HepG2 (cell line): ENCODE results near the gene CELF4. TPM values are rescaled to one million over a fixed set of nuclear protein-coding genes. Genes with fewer than 3 reads are reported as not detected.

Experiments
- ATAC-seq: fragments of 200-7000 bp; cut with Tn5 transposase; 3 replicates; pipeline ENCODE4 v1.9.1; 2020; ENCODE audit warnings: mild to moderate bottlenecking, moderate library complexity
- BruUV-seq: library from RNA; stranded (reverse); fragments of 400-500 nt; replicated peaks from 2 replicates; lab custom pipeline; 2021; lab: Mats Ljungman, UMichigan
- CTCF ChIA-PET: fragments of 300-600 bp; formaldehyde crosslinking; extraction: SDS; loops from one replicate; lab custom pipeline; 2021; ENCODE audit warnings: low total read pairs, inconsistent platforms, low intra/inter-chr PET ratio; lab: Yijun Ruan, JAX
- POLR2A ChIA-PET: fragments of 350-600 bp; sonication (Branson Sonifier 250); formaldehyde crosslinking; loops from one replicate; lab custom pipeline; 2020; ENCODE audit warnings: antibody characterized with exemption, inconsistent platforms; lab: Yijun Ruan, JAX
- DNase-seq: peaks from one replicate; pipeline ENCODE4 v3.0.0-alpha.2; 2015; ENCODE audit warnings: low spot score
- FAIRE-seq: peaks from 3 replicates; lab custom pipeline; 2011; peaks lifted over from hg19 to GRCh38; lab: Jason Lieb, UNC
- H2AFZ ChIP-seq: one replicate; pipeline ENCODE4 v1.6.1; 2011; ENCODE audit warnings: low read length, inconsistent platforms
- H3K27ac ChIP-seq: fragments of 300-600 bp; 3 replicates; pipeline ENCODE4 v1.8.0; 2011; ENCODE audit warnings: mixed run types, mild to moderate bottlenecking, mixed read lengths, low read length, inconsistent platforms; ENCODE audit not compliant: insufficient read depth; ENCODE audit errors: extremely low read length
- H3K27me3 ChIP-seq, 2 experiments: fragments of 200-600 bp in 1 of 2; 2 replicates in 1 of 2; 3 replicates in 1 of 2; pipeline versions ENCODE4 v1.6.0 to v1.8.0; 2011; ENCODE audit warnings: low read length in 2 of 2, mild to moderate bottlenecking in 2 of 2, moderate library complexity in 2 of 2, inconsistent platforms in 1 of 2; ENCODE audit not compliant: insufficient read depth in 2 of 2, control insufficient read depth in 1 of 2
- H3K36me3 ChIP-seq, 2 experiments: fragments of 200-600 bp in 1 of 2; replicated peaks in 1 of 2; 2 replicates in 1 of 2; 3 replicates in 1 of 2; pipeline versions ENCODE4 v1.5.1 to v1.8.0; 2011; ENCODE audit warnings: low read length in 2 of 2, inconsistent platforms in 1 of 2; ENCODE audit not compliant: insufficient read depth in 2 of 2, control insufficient read depth in 1 of 2
- H3K4me1 ChIP-seq: 2 replicates; pipeline ENCODE4 v1.5.1; 2012; ENCODE audit warnings: low read length, inconsistent platforms; ENCODE audit not compliant: insufficient read depth
- H3K4me2 ChIP-seq: 2 replicates; pipeline ENCODE4 v1.6.0; 2011; ENCODE audit warnings: low read depth, low read length, inconsistent platforms
- H3K4me3 ChIP-seq, 3 experiments: fragments of 200-600 bp in 1 of 3; sonication (generic), shearing (Covaris generic) in 1 of 3; replicated peaks in 1 of 3; 2 replicates each; pipeline ENCODE4 v1.5.1; 2011 to 2016; ENCODE audit warnings: low read length in 3 of 3, inconsistent platforms in 2 of 3, low read depth in 2 of 3, mild to moderate bottlenecking in 2 of 3, control low read depth in 1 of 3, mixed read lengths in 1 of 3; ENCODE audit not compliant: insufficient read depth in 1 of 3
- H3K79me2 ChIP-seq: one replicate; pipeline ENCODE4 v1.6.1; 2011; ENCODE audit warnings: low read length, inconsistent platforms; ENCODE audit not compliant: insufficient read depth
- H3K9ac ChIP-seq: 2 replicates; pipeline ENCODE4 v1.6.0; 2011; ENCODE audit warnings: mild to moderate bottlenecking, low read depth, low read length, inconsistent platforms; ENCODE audit not compliant: insufficient read depth
- H3K9me3 ChIP-seq: 2 replicates; pipeline ENCODE4 v1.5.1; 2012; ENCODE audit warnings: mild to moderate bottlenecking, low read length
- H4K20me1 ChIP-seq: 2 replicates; pipeline ENCODE4 v1.6.0; 2011; ENCODE audit warnings: inconsistent platforms, mild to moderate bottlenecking, low read length, moderate library complexity; ENCODE audit not compliant: insufficient read depth
- GABPA ChIP-seq, 2 experiments: IDR thresholded peaks; 2 replicates each; pipeline ENCODE4 v1.6.1; 2011 to 2016; ENCODE audit warnings: low read depth in 2 of 2, low read length in 1 of 2, missing biosample characterization in 1 of 2, missing genetic modification characterization in 1 of 2
- HINFP ChIP-seq: sonication (generic); formaldehyde crosslinking; IDR thresholded peaks from 2 replicates; pipeline ENCODE4 v1.4.0; 2020; ENCODE audit warnings: low read depth, mild to moderate bottlenecking, missing genetic modification reagents
- NR0B2 ChIP-seq: sonication (generic); formaldehyde crosslinking; IDR thresholded peaks from 2 replicates; pipeline ENCODE4 v1.4.0; 2020; ENCODE audit warnings: mild to moderate bottlenecking, missing genetic modification reagents
- RXRB ChIP-seq: IDR thresholded peaks from 2 replicates; pipeline ENCODE4 v1.6.1; 2016; ENCODE audit warnings: borderline replicate concordance, missing genetic modification reagents, missing compliant biosample characterization
- SMYD3 ChIP-seq: sonication (generic); formaldehyde crosslinking; IDR thresholded peaks from 2 replicates; pipeline ENCODE4 v1.8.1; 2023; ENCODE audit warnings: mild to moderate bottlenecking, missing genetic modification reagents
- STAG1 ChIP-seq: sonication (generic); formaldehyde crosslinking; IDR thresholded peaks from 2 replicates; pipeline ENCODE4 v1.4.0; 2020; ENCODE audit warnings: missing genetic modification reagents
- TFDP1 ChIP-seq: IDR thresholded peaks from 2 replicates; pipeline ENCODE4 v1.6.1; 2016; ENCODE audit warnings: missing compliant biosample characterization, missing genetic modification reagents, borderline replicate concordance
- XBP1 ChIP-seq: sonication (generic); formaldehyde crosslinking; IDR thresholded peaks from 2 replicates; pipeline ENCODE4 v1.5.0; 2020; ENCODE audit warnings: missing genetic modification reagents
- ZEB1 ChIP-seq: IDR thresholded peaks from 2 replicates; pipeline ENCODE4 v1.6.1; 2012; ENCODE audit warnings: mild to moderate bottlenecking, low read depth, inconsistent platforms; ENCODE audit not compliant: insufficient replicate concordance
- ZNF275 ChIP-seq: sonication (generic); formaldehyde crosslinking; IDR thresholded peaks from 2 replicates; pipeline ENCODE4 v1.8.0; 2022; ENCODE audit warnings: missing genetic modification reagents, mild to moderate bottlenecking, inconsistent platforms, borderline replicate concordance
- ZNF317 ChIP-seq: sonication (generic); formaldehyde crosslinking; IDR thresholded peaks from 2 replicates; pipeline ENCODE4 v1.5.0; 2020; ENCODE audit warnings: mild to moderate bottlenecking, missing genetic modification reagents
- ZNF34 ChIP-seq: sonication (generic); formaldehyde crosslinking; IDR thresholded peaks from 2 replicates; pipeline ENCODE4 v1.4.0; 2020; ENCODE audit warnings: mild to moderate bottlenecking, missing genetic modification reagents, borderline replicate concordance
- ZNF354B ChIP-seq: sonication (generic); formaldehyde crosslinking; IDR thresholded peaks from 2 replicates; pipeline ENCODE4 v1.8.0; 2022; ENCODE audit warnings: mild to moderate bottlenecking, missing genetic modification reagents
- ZNF451 ChIP-seq: sonication (generic); formaldehyde crosslinking; IDR thresholded peaks from 2 replicates; pipeline ENCODE4 v1.5.0; 2020; ENCODE audit warnings: mild to moderate bottlenecking, missing genetic modification reagents
- ZNF639 ChIP-seq: conservative IDR thresholded peaks from 2 replicates; pipeline ENCODE4 v1.6.1; 2018; ENCODE audit warnings: missing genetic modification reagents
- ZNF703 ChIP-seq: sonication (generic); formaldehyde crosslinking; IDR thresholded peaks from 2 replicates; pipeline ENCODE4 v1.5.1; 2020; ENCODE audit warnings: missing genetic modification reagents, mild to moderate bottlenecking, moderate library complexity, borderline replicate concordance
- ZNF879 ChIP-seq: sonication (generic); formaldehyde crosslinking; IDR thresholded peaks from 2 replicates; pipeline ENCODE4 v1.8.1; 2023; ENCODE audit warnings: missing genetic modification reagents
- ZZZ3 ChIP-seq: sonication (generic); formaldehyde crosslinking; IDR thresholded peaks from 2 replicates; pipeline ENCODE4 v1.4.0; 2020; ENCODE audit warnings: missing genetic modification reagents, mild to moderate bottlenecking, borderline replicate concordance
- WGBS: methylation state at CpG from one replicate; pipeline ENCODE4 v1.1.6; 2017; ENCODE audit warnings: low lambda C conversion rate; 5-methylcytosine and 5-hydroxymethylcytosine counted together
- in situ Hi-C: cut with HindIII; loops from 2 replicates; pipeline ENCODE4 v1.10.0; 2017; ENCODE audit warnings: low pct_unique_long_range_greater_than_20kb; ENCODE audit not compliant: extremely low pct_ligation_motif_present
- intact Hi-C: fragments of 100-400 bp; cut with micrococcal nuclease; formaldehyde crosslinking; loops from one replicate; pipeline ENCODE4 v1.10.0; 2022; ENCODE audit not compliant: unreplicated experiment
- polyA plus RNA-seq, 8 experiments: library from polyadenylated mRNA; depleted of rRNA in 3 of 8; stranded (reverse) in 7 of 8; unstranded in 1 of 8; fragments of >200 nt; fragmentation: Illumina TruSeq in 4 of 8; extraction: Trizol in 4 of 8; gene quantifications; 2 replicates each; pipeline versions ENCODE4 v1.2.1 to v1.2.3, GENCODE V29; 2011 to 2016; ENCODE audit warnings: low read depth in 4 of 8, missing spikeins in 1 of 8, mixed read lengths in 1 of 8; ENCODE audit not compliant: insufficient read depth in 1 of 8
- total RNA-seq, 5 experiments: library from RNA; depleted of rRNA; stranded (reverse); fragments of >200 nt; fragmentation: Illumina TruSeq; extraction: Trizol; gene quantifications; 2 replicates each; pipeline ENCODE4 v1.2.3, GENCODE V29; 2016; ENCODE audit warnings: low read depth in 1 of 5

CELF4 gene
- total and polyA plus RNA-seq, 2 of the 13 experiments (the other 11 are each of a cell fraction or from before 2014, with no cell fraction given) = not detected

GRCh38 chr18:37383846-37384595 is 181.6 kb downstream of the CELF4 start:
- Histone ChIP-seq H3K79me2 (no peaks in the 10 kb centered on the region), H4K20me1 (no peaks in the 10 kb centered on the region), H3K27me3 (peaks cover 0 to 3% of the 10 kb centered on the region in 2 experiments; a peak in 1 of 5 replicates), H3K4me3 (no peak overlapping the region), H3K4me2 (no peak overlapping the region), H3K9ac (no peak overlapping the region), H3K36me3 (no peaks in the 10 kb centered on the region), H3K27ac (no peak overlapping the region), H3K4me1 (no peaks in the 10 kb centered on the region), H2AFZ (no peak overlapping the region), H3K9me3 (no peaks in the 10 kb centered on the region)
- ChIA-PET CTCF (no interaction called here), POLR2A (no interaction called here)
- BruUV-seq = no TSS peak
- in situ Hi-C loops = loop anchor here (10.0 kb wide), 1 partner anchor 91 kb away; no protein-coding TSS in a partner anchor
- intact Hi-C loops = loop anchor here (10.0 kb wide), 1 partner anchor 101 kb away; no protein-coding TSS in a partner anchor
- FAIRE-seq (no peak), ATAC-seq (no peak), DNase-seq (no peak)
- WGBS = 32% methylated on average over 10 of the region's 17 CpGs
- TF ChIP-seq ZNF879 = no peak
- no peak for TF ChIP-seq ZNF703 (CRISPR knock-in tag)
- no peak for TF ChIP-seq ZNF317 (CRISPR knock-in tag)
- no peak for TF ChIP-seq ZNF451 (CRISPR knock-in tag)
- TF ChIP-seq ZNF639 (CRISPR knock-in tag) = no peak
- TF ChIP-seq ZEB1 = no peak
- TF ChIP-seq GABPA (IDR thresholded peaks at IDR 0.05; ENCODE audit: low read depth, low read length) = no peak
- no peak for TF ChIP-seq GABPA (CRISPR knock-in tag; IDR thresholded peaks at IDR 0.05; ENCODE audit: low read depth)
- no peak for TF ChIP-seq TFDP1 (CRISPR knock-in tag)
- no peak for TF ChIP-seq ZZZ3 (CRISPR knock-in tag)
- TF ChIP-seq ZNF34 (CRISPR knock-in tag) = no peak
- no peak for TF ChIP-seq ZNF354B (CRISPR knock-in tag)
- no peak for TF ChIP-seq XBP1
- TF ChIP-seq STAG1 (CRISPR knock-in tag) = no peak
- TF ChIP-seq RXRB (CRISPR knock-in tag) = no peak
- TF ChIP-seq HINFP (CRISPR knock-in tag) = no peak
- TF ChIP-seq ZNF275 = no peak
- no peak for TF ChIP-seq NR0B2 (CRISPR knock-in tag)
- no peak for TF ChIP-seq SMYD3
